Parathyroid adenoma (tissue), 2 donors: ENCODE measurements around the gene NFATC3.

Experiments
- H2AFZ ChIP-seq: fragments of 300-600 bp; sonication (generic); one replicate; pipeline ENCODE4 v1.7.0; 2017; ENCODE audit warnings: antibody characterized with exemption, mild to moderate bottlenecking
- H3K27ac ChIP-seq: fragments of 300-600 bp; sonication (generic); one replicate; pipeline ENCODE4 v1.7.0; 2017
- H3K27me3 ChIP-seq: fragments of 300-600 bp; sonication (generic); one replicate; pipeline ENCODE4 v1.7.0; 2017; ENCODE audit warnings: low read length; ENCODE audit not compliant: control insufficient read depth, insufficient read depth
- H3K36me3 ChIP-seq: fragments of 300-600 bp; sonication (generic); one replicate; pipeline ENCODE4 v1.7.0; 2017; ENCODE audit warnings: low read length; ENCODE audit not compliant: control insufficient read depth, insufficient read depth
- H3K4me1 ChIP-seq: fragments of 300-600 bp; sonication (generic); one replicate; pipeline ENCODE4 v1.7.0; 2017; ENCODE audit warnings: control low read depth
- H3K4me2 ChIP-seq: fragments of 300-600 bp; sonication (generic); one replicate; pipeline ENCODE4 v1.7.0; 2017; ENCODE audit warnings: low read length
- H3K4me3 ChIP-seq: fragments of 300-600 bp; sonication (generic); one replicate; pipeline ENCODE4 v1.7.0; 2017; ENCODE audit warnings: low read depth, low read length
- H3K79me2 ChIP-seq: fragments of 300-600 bp; sonication (generic); one replicate; pipeline ENCODE4 v1.7.0; 2017; ENCODE audit warnings: control low read depth
- H3K9ac ChIP-seq: fragments of 300-600 bp; sonication (generic); one replicate; pipeline ENCODE4 v1.7.0; 2017; ENCODE audit warnings: mild to moderate bottlenecking
- H3K9me3 ChIP-seq: fragments of 300-600 bp; sonication (generic); one replicate; pipeline ENCODE4 v1.7.0; 2017; ENCODE audit warnings: low read length; ENCODE audit not compliant: control insufficient read depth
- CTCF ChIP-seq: fragments of 300-600 bp; sonication (generic); IDR thresholded peaks from one replicate; pipeline ENCODE4 v1.7.0; 2017; ENCODE audit warnings: antibody characterized with exemption, mild to moderate bottlenecking
- donor health status: primary hyperparathyroidism.

NFATC3 gene

DNA sequence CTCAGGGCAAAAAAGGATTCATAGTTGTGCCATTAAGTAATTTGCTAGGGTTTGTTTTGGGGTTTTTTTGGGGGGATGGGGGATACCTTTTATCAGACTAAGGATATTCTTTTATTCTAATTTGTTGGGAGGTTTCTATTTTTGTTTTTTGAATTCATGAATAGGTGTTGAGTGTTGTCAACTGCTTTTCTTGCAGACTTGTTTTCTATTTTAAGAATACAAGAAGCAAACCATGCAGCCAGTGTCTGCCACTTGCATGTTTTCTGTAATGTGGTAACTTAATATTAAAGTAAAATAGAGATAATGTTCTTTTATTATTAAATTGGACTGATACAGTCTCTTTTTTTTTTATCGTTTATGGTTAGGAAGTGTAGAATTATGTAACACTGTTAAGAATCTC lies 49.5 kb downstream of the NFATC3 start:
- Histone ChIP-seq H3K9ac (no peak overlapping the region), H3K4me1 (no peaks in the 10 kb centered on the region), H3K27me3 (no peaks in the 10 kb centered on the region), H3K4me3 (no peak overlapping the region), H3K4me2 (no peak overlapping the region), H3K79me2 (peaks cover 30% of the 10 kb centered on the region), H2AFZ (no peak overlapping the region), H3K9me3 (no peaks in the 10 kb centered on the region), H3K27ac (no peak overlapping the region), H3K36me3 (no peaks in the 10 kb centered on the region)
- no peak for TF ChIP-seq CTCF

- no peak overlapping the region for H3K4me3 ChIP-seq
- no peaks in the 10 kb centered on the region for H3K9me3 ChIP-seq
- H3K27me3 ChIP-seq, result no peaks in the 10 kb centered on the region
- H2AFZ ChIP-seq, result no peak overlapping the region
- H3K79me2 ChIP-seq, result peaks cover 26% of the 10 kb centered on the region
- no peaks in the 10 kb centered on the region for H3K36me3 ChIP-seq
- H3K4me1 ChIP-seq, result no peaks in the 10 kb centered on the region
- no peak for TF ChIP-seq CTCF
- no peak overlapping the region for H3K4me2 ChIP-seq
- H3K27ac ChIP-seq, result no peak overlapping the region
- no peak overlapping the region for H3K9ac ChIP-seq
Observed at GRCh38 chr16:68136515-68136914, 51.3 kb downstream of the NFATC3 start.

DNA sequence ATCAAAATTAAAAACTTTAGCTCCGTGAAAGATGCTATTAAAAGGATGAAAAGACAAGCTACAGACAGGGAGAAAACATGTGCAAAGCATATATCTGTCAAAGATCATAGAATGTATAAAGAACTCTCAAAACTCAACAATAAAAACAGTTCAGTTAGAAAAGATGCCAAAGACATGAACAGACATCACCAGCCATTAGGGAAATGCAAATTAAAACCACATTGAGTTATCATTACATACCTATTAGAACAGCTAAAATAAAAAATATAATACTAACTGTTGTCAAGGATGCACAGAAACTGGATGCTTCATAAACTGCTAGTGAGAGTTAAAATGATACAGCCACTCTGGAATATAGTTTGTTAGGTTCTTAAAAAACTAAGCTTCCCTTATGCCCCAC lies 58.8 kb downstream of the NFATC3 start:
- H3K9me3 ChIP-seq, result no peaks in the 10 kb centered on the region
- H3K4me2 ChIP-seq, result no peak overlapping the region
- H3K9ac ChIP-seq, result no peak overlapping the region
- no peak overlapping the region for H2AFZ ChIP-seq
- no peaks in the 10 kb centered on the region for H3K36me3 ChIP-seq
- H3K4me1 ChIP-seq, result peaks cover 12% of the 10 kb centered on the region
- no peak overlapping the region for H3K4me3 ChIP-seq
- TF ChIP-seq CTCF, result no peak
- no peak overlapping the region for H3K27ac ChIP-seq
- H3K27me3 ChIP-seq, result no peaks in the 10 kb centered on the region
- H3K79me2 ChIP-seq, result peaks cover 31% of the 10 kb centered on the region

GRCh38 chr16:68146585-68146984 lies 61.4 kb downstream of the NFATC3 start:
- Histone ChIP-seq H2AFZ (no peak overlapping the region), H3K27ac (no peak overlapping the region), H3K27me3 (no peaks in the 10 kb centered on the region), H3K9me3 (no peaks in the 10 kb centered on the region), H3K4me3 (no peak overlapping the region), H3K9ac (no peak overlapping the region), H3K79me2 (peaks cover 23% of the 10 kb centered on the region), H3K4me1 (peaks cover 12% of the 10 kb centered on the region), H3K4me2 (peak overlapping the region; percentile 26), H3K36me3 (no peaks in the 10 kb centered on the region)
- TF ChIP-seq CTCF, result no peak

DNA sequence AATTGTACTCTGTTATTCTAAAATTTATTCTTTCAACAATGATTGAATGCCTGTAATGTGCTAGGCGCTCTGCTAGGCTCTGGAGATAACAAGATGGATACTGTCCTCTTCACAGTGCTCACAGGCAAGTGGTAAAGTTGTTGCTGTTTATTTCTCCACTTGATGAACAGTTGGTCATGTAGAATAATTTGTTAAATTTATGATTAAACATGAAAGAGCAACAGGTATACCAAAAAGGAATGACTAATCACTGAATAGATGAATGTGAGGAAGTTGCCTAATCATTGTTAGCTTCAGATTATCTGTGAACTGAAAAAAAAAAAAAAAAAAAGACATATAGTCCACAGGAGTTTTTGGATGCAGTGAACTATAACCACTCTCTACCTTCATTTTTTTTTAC lies 62.3 kb downstream of the NFATC3 start:
- peaks cover 16% of the 10 kb centered on the region for H3K79me2 ChIP-seq
- H3K9me3 ChIP-seq, result no peaks in the 10 kb centered on the region
- H3K36me3 ChIP-seq, result no peaks in the 10 kb centered on the region
- H3K9ac ChIP-seq, result no peak overlapping the region
- TF ChIP-seq CTCF, result no peak
- H3K27me3 ChIP-seq, result no peaks in the 10 kb centered on the region
- no peak overlapping the region for H3K4me3 ChIP-seq
- H2AFZ ChIP-seq, result no peak overlapping the region
- H3K4me1 ChIP-seq, result peaks cover 7% of the 10 kb centered on the region
- no peak overlapping the region for H3K27ac ChIP-seq
- H3K4me2 ChIP-seq, result no peak overlapping the region
